Loucy (cell line): ENCODE results near the gene WTAP.
A peak's percentile ranks its signal among the peaks of the same experiment; 100 is the strongest.
"Not testable (repeated sequence)": the region's sequence is repeated elsewhere in the genome, so short reads cannot be mapped to it uniquely, and the experiment has no call there.

Source experiments
- H2AFZ ChIP-seq: fragments of 200-600 bp; sonication (generic); 2 replicates; pipeline ENCODE4 v1.6.0; 2016; ENCODE audit warnings: antibody characterized with exemption, mild to moderate bottlenecking, low read length, moderate library complexity
- H3F3A ChIP-seq: fragments of 200-600 bp; 2 replicates; pipeline ENCODE4 v1.6.0; 2016; ENCODE audit warnings: antibody characterized with exemption, low read depth, mild to moderate bottlenecking
- H3K27me3 ChIP-seq: fragments of 200-600 bp; sonication (generic); 2 replicates; pipeline ENCODE4 v1.6.1; 2014; ENCODE audit warnings: low read length, mild to moderate bottlenecking; ENCODE audit not compliant: insufficient read depth, poor library complexity, severe bottlenecking
- H3K36me3 ChIP-seq: fragments of 200-600 bp; sonication (generic); 2 replicates; pipeline ENCODE4 v1.6.1; 2016; ENCODE audit warnings: low read length; ENCODE audit not compliant: insufficient read depth
- H3K4me1 ChIP-seq: fragments of 200-600 bp; sonication (generic); 2 replicates; pipeline ENCODE4 v1.5.1; 2014; ENCODE audit warnings: low read length, mild to moderate bottlenecking; ENCODE audit not compliant: insufficient read depth, poor library complexity, severe bottlenecking
- H3K4me2 ChIP-seq: fragments of 200-600 bp; sonication (generic); 2 replicates; pipeline ENCODE4 v1.6.0; 2014; ENCODE audit warnings: antibody characterized with exemption, low read length, low read depth, mild to moderate bottlenecking; ENCODE audit not compliant: poor library complexity, severe bottlenecking
- H3K4me3 ChIP-seq: fragments of 200-600 bp; sonication (generic); 2 replicates; pipeline ENCODE4 v1.5.1; 2014; ENCODE audit warnings: low read length, mild to moderate bottlenecking, mixed read lengths; ENCODE audit not compliant: poor library complexity, severe bottlenecking
- H3K79me2 ChIP-seq: fragments of 200-600 bp; sonication (generic); 2 replicates; pipeline ENCODE4 v1.6.1; 2014; ENCODE audit warnings: low read length; ENCODE audit not compliant: insufficient read depth
- H3K9ac ChIP-seq: fragments of 200-600 bp; sonication (generic); 2 replicates; pipeline ENCODE4 v1.6.0; 2014; ENCODE audit warnings: mild to moderate bottlenecking, low read depth, low read length, moderate library complexity; ENCODE audit not compliant: poor library complexity, severe bottlenecking
- H3K9me2 ChIP-seq: fragments of 200-600 bp; sonication (generic); replicated peaks from 2 replicates; pipeline ENCODE4 v1.6.1; 2016; ENCODE audit warnings: low read depth, low read length, mixed read lengths
- H3K9me3 ChIP-seq: fragments of 200-600 bp; sonication (generic); 2 replicates; pipeline ENCODE4 v1.6.1; 2014; ENCODE audit warnings: mild to moderate bottlenecking, antibody characterized with exemption, low read length, low read depth; ENCODE audit not compliant: insufficient read depth
- H4K20me1 ChIP-seq: fragments of 200-600 bp; sonication (generic); 2 replicates; pipeline ENCODE4 v1.6.0; 2014; ENCODE audit warnings: antibody characterized with exemption, low read length, mild to moderate bottlenecking; ENCODE audit not compliant: insufficient read depth, poor library complexity, severe bottlenecking
- CTCF ChIP-seq: fragments of 200-600 bp; sonication (generic); conservative IDR thresholded peaks from 2 replicates; pipeline ENCODE4 v1.5.1; 2014; ENCODE audit warnings: mild to moderate bottlenecking, antibody characterized with exemption, low read length
- EZH2phosphoT487 ChIP-seq: fragments of 200-600 bp; IDR thresholded peaks from 2 replicates; pipeline ENCODE4 v1.6.1; 2018; ENCODE audit warnings: antibody characterized with exemption, mild to moderate bottlenecking, moderate library complexity, borderline replicate concordance

WTAP gene

GRCh38 chr6:159790149-159790955 lies 63.0 kb downstream of the WTAP start, which contains the start of gene MRPL18:
Gene MRPL18 (plus strand): TSS chr6:159790467. CDS start chr6:159790588, 121 bp downstream.
- TF ChIP-seq CTCF (no peak), EZH2phosphoT487 (no peak)
- H3K79me2 ChIP-seq: peaks cover 84% of the 10 kb centered on the region
- no peaks in the 10 kb centered on the region for H3K27me3 ChIP-seq
- peak within 1 kb of the TSS; percentile 99 for H3K4me2 ChIP-seq
- peak within 1 kb of the TSS; percentile 97 for H3K4me3 ChIP-seq
- H3K9ac ChIP-seq: peak within 1 kb of the TSS; percentile 96
- peak within 1 kb of the TSS; percentile 87 for H2AFZ ChIP-seq
- no peaks in the 10 kb centered on the region for H3K9me2 ChIP-seq
- peaks cover 48% of the 10 kb centered on the region for H3K4me1 ChIP-seq
- no peaks in the 10 kb centered on the region for H3F3A ChIP-seq
- H4K20me1 ChIP-seq: peaks cover 73% of the 10 kb centered on the region
- H3K36me3 ChIP-seq: peaks cover 24% of the 10 kb centered on the region
- H3K9me3 ChIP-seq: no peaks in the 10 kb centered on the region

GRCh38 chr6:159790956-159791598 lies 63.8 kb downstream of the WTAP start:
- Histone ChIP-seq H3K79me2 (peaks cover 81% of the 10 kb centered on the region), H2AFZ (peak overlapping the region; percentile 81), H3F3A (no peaks in the 10 kb centered on the region), H3K9me3 (no peaks in the 10 kb centered on the region), H3K36me3 (peaks cover 17% of the 10 kb centered on the region), H3K9me2 (no peaks in the 10 kb centered on the region), H3K27me3 (no peaks in the 10 kb centered on the region), H3K4me3 (peak overlapping the region; percentile 97), H3K4me2 (peak overlapping the region; percentile 99), H3K4me1 (peaks cover 41% of the 10 kb centered on the region), H3K9ac (peak overlapping the region; percentile 96), H4K20me1 (peaks cover 66% of the 10 kb centered on the region)
- no peak for TF ChIP-seq EZH2phosphoT487
- no peak for TF ChIP-seq CTCF

GRCh38 chr6:159794976-159795375 lies 67.7 kb downstream of the WTAP start:
- H3F3A ChIP-seq, H3K4me2 ChIP-seq, H3K4me3 ChIP-seq, H3K9me2 ChIP-seq, H3K9ac ChIP-seq, H3K9me3 ChIP-seq, H3K27me3 ChIP-seq, H2AFZ ChIP-seq: not testable (repeated sequence)
- H3K36me3 ChIP-seq: peaks cover 36% of the 10 kb centered on the region; the same call in 1 of the 2 replicates
- H3K4me1 ChIP-seq: peaks cover 25% of the 10 kb centered on the region
- H3K79me2 ChIP-seq: peaks cover 62% of the 10 kb centered on the region
- H4K20me1 ChIP-seq: peaks cover 41% of the 10 kb centered on the region
